Vagina (tissue), 2 donors: Measurements from ENCODE around the gene SCARB1.

Experiments
- POLR2A ChIP-seq, 2 donors: fragments of 450-650 bp; IDR thresholded peaks; one replicate each; pipeline ENCODE4 v1.6.1; 2017; ENCODE audit warnings: antibody characterized with exemption in 2 of 2, mild to moderate bottlenecking in 2 of 2, moderate library complexity in 2 of 2
- POLR2AphosphoS5 ChIP-seq, 2 donors: sonication (generic); formaldehyde crosslinking; IDR thresholded peaks; one replicate each; pipeline ENCODE4 v1.9.0; 2017; ENCODE audit warnings: antibody characterized with exemption in 2 of 2, mild to moderate bottlenecking in 2 of 2, low read depth in 1 of 2; ENCODE audit not compliant: insufficient read depth in 1 of 2
- TF ChIP-seq, protein P1 (sequence below), 3 experiments: fragments of 450-650 bp in 2 of 3; fragments of 200-600 bp in 1 of 3; sonication (generic) in 1 of 3; IDR thresholded peaks; one replicate each; pipeline ENCODE4 v1.5.1; 2017 to 2019; ENCODE audit warnings: antibody characterized with exemption in 3 of 3, mild to moderate bottlenecking in 2 of 3, moderate library complexity in 2 of 3

DNA sequence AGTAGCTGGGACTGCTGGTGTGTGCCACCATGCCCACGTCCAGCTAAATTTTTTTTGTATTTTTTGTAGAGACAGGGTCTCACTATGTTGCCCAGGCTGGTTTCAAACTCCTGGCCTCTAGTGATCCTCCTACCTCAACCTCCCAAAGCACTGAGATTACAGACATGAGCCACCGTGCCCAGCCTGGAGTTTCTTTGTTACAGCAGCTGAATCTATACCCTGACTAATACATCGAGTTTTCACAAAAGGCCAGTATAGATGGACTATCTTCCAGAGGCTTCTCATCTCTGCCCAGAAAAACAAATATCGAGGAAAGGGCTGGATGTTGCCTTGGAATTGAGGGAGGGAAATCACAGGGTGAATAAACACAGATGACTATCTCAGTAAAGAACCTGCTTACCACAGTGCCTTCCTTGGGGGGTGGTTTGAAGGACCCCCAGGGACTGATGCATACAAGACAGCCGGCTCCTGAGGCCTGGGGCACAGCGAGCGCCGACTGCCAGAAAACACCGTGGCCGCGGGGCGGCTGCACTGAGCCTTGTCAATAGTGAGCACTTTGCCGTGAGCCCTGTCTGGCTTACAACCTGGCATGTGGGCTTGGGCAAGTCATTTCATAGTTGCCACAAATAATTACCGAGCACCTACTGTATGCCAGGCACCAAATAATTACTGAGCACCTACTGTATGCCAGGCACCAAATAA lies 111.9 kb downstream of the SCARB1 start:
- TF ChIP-seq, protein P1, sequence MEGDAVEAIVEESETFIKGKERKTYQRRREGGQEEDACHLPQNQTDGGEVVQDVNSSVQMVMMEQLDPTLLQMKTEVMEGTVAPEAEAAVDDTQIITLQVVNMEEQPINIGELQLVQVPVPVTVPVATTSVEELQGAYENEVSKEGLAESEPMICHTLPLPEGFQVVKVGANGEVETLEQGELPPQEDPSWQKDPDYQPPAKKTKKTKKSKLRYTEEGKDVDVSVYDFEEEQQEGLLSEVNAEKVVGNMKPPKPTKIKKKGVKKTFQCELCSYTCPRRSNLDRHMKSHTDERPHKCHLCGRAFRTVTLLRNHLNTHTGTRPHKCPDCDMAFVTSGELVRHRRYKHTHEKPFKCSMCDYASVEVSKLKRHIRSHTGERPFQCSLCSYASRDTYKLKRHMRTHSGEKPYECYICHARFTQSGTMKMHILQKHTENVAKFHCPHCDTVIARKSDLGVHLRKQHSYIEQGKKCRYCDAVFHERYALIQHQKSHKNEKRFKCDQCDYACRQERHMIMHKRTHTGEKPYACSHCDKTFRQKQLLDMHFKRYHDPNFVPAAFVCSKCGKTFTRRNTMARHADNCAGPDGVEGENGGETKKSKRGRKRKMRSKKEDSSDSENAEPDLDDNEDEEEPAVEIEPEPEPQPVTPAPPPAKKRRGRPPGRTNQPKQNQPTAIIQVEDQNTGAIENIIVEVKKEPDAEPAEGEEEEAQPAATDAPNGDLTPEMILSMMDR (IDR thresholded peaks at IDR 0.05): no peak
- TF ChIP-seq POLR2AphosphoS5 (IDR thresholded peaks at IDR 0.05; ENCODE audit: insufficient read depth in 1 of 2, low read depth in 1 of 2) (no peak), POLR2A (IDR thresholded peaks at IDR 0.05) (no peak)
